ENCODE results near the gene SARNP. TPM values are rescaled to one million over a fixed set of nuclear protein-coding genes. Genes with fewer than 3 reads are reported as not detected.

SARNP gene
- total RNA-seq (2022; extraction: Qiagen RNA extraction): 84.0 to 146 TPM (median 85.8 TPM) in 5 replicates

GRCh38 chr12:55817345-55818139 is at the start of gene SARNP, which contains the start of gene ORMDL2:
Gene SARNP, minus strand, starts transcription at chr12:55817724. Its CDS starts 23 bp downstream, at chr12:55817701.
Gene ORMDL2, plus strand, starts transcription at chr12:55818041. Its CDS starts 959 bp downstream, at chr12:55819000.

GRCh38 chr12:55842681-55843429 is 25.3 kb upstream of the SARNP start, which contains the start of gene MMP19:
Gene MMP19, minus strand, starts transcription at chr12:55842936. Its CDS starts 106 bp downstream, at chr12:55842830.

GRCh38 chr12:55742719-55743405 is 74.7 kb downstream of the SARNP start, which contains the start of gene GDF11:
Gene GDF11, plus strand, starts transcription at chr12:55743122. Its CDS starts 195 bp downstream, at chr12:55743317.

DNA sequence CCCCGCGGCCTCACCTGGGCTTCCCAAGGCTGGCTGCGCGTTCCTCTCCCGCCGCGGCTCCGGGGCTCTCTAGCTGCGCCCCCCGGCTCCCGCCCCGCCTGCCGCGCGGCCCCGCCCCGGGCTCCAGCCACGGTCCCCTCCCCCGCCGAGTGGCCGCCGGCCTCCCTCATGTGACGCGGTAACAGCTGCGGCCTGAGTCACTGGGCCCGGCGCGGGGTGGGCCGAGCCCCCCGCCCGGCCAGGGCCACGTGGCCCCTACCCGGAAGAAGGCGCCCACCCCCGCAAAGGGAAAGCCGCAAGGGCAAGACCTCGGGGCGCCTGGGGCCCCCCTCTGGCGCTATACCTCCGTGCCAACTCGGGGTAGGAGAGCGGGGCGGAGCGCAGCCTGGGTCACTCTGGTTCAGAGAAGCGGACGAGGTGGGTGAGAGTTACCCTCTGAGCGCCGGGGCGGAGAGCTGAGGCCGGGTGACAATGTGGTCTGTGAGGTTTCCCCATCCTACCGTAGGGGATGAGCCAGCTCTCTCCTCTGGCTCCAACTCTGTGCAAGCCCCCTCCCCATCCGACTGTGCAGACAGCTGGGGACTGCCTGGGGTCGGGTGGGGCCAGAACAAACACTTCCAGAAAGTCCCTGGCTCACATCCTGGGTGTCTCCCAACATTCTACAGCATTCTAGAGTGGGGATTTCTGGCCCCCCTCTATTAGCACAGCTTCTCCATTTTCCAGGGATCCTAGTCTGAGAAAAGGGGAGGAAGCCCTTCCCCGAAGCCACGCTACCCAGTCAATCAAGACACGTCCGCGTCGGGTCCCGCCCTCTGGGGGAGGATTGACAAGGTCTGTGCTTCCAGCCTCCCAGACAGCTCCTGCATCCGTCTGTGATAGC is 88.3 kb downstream of the SARNP start, which contains the start of gene CD63:
Gene CD63 (minus strand): TSS at position 71 of the 880 bp plus-strand sequence. CDS start 668 bp downstream, outside the sequence.

DNA sequence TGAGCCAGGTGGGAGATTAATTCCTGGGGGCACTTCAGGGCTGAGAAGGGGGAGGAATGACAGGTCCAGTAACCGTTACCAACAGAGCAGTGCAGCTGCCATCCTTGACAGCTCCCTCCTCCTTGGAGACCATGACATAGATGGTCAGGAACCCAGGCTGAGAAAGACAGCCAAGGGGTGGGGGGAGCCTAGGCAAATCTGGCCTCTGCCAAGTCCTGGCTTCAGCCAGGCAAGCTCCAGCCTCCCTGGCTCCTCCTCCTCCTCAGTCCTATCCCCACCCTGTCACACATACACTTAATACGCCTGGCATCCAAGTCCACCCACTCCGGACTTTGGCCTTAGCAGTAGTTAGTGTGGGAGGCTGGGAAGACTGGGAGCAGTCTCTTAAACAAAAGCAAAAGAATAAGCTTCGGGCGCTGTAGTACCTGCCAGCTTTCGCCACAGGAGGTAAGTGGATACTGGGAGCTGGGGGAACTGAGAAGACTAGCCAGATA is 97.4 kb downstream of the SARNP start, which contains the start of gene RDH5:
Gene RDH5 (plus strand): TSS at position 323 of the 494 bp plus-strand sequence. CDS start 792 bp downstream, outside the sequence.

GRCh38 chr12:55715833-55716581 is 101.5 kb downstream of the SARNP start, which contains the start of gene BLOC1S1:
Gene BLOC1S1, plus strand, starts transcription at chr12:55716046. Its CDS starts 6 bp downstream, at chr12:55716052.

DNA sequence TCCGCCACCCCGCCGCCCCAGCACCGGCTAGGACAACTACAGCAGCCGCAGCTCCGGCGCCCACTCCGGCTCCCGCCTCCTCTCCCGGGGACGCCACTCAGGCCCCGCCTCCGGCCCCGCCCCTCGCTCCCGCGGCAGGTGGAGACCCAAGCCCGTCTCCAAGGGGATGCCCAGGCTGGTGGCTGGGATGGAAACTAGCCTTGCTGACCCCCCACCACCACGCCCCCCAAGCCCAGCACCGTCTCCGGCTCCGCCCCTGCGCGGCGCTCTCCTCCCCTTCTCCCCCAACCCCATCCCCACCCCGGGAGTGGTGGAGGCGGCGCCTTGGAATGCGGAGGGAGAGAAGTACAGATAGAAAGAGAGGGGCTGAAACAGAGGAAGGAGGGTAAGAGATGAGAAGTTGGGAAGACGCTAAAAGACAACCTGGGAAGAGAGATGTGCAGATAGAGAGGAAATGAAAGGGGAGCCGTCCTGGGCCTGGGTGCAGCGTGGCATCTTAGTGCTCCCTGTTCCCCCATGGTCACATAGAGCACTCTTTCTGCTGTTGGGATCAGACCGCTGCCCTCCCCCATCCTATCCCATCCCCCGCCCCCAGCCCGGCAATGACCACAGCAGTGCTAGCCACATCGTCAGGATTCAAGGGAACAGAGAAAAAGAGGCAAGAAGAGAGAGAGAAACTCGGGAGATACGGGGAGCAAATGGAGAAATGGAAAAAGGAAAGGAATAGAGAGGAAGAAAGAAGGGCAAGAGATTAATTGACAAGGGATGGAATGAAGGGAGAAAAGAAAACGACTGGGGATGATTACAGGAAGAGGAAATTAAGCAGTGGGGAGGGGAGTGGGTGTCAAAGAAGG is 109.5 kb downstream of the SARNP start, which contains the start of gene ITGA7:
Gene ITGA7 (minus strand): TSS at position 64 of the 854 bp plus-strand sequence. CDS start 222 bp downstream, outside the sequence.

Other genes with a start within 250 kb of the SARNP start
- not detected in 5 replicates for gene OR2AP1, start 245.3 kb downstream of the SARNP start, total RNA-seq (2022; extraction: Qiagen RNA extraction)
- gene OR10P1, start 180.8 kb downstream of the SARNP start, total RNA-seq (2022; extraction: Qiagen RNA extraction): not detected in 5 replicates
- 0.90 to 1.4 TPM (median 0.98 TPM) in 5 replicates for gene ITGA7, start 109.8 kb downstream of the SARNP start, total RNA-seq (2022; extraction: Qiagen RNA extraction)
- gene BLOC1S1, start 101.7 kb downstream of the SARNP start, total RNA-seq (2022; extraction: Qiagen RNA extraction): 120 to 133 TPM (median 131 TPM) in 5 replicates
- 2.1 to 2.8 TPM (median 2.4 TPM) in 5 replicates for gene RDH5, start 97.3 kb downstream of the SARNP start, total RNA-seq (2022; extraction: Qiagen RNA extraction)
- 655 to 723 TPM (median 684 TPM) in 5 replicates for gene CD63, start 88.7 kb downstream of the SARNP start, total RNA-seq (2022; extraction: Qiagen RNA extraction)
- 2.3 to 4.4 TPM (median 3.9 TPM) in 5 replicates for gene GDF11, start 74.6 kb downstream of the SARNP start, total RNA-seq (2022; extraction: Qiagen RNA extraction)
- gene ORMDL2, start 317 bp upstream of the SARNP start, total RNA-seq (2022; extraction: Qiagen RNA extraction): 79.6 to 103 TPM (median 94.6 TPM) in 5 replicates
- 20.7 to 28.0 TPM (median 25.9 TPM) in 5 replicates for gene DNAJC14, start 11.9 kb upstream of the SARNP start, total RNA-seq (2022; extraction: Qiagen RNA extraction)
- 0.29 to 0.45 TPM (median 0.32 TPM) in 5 replicates for gene MMP19, start 25.2 kb upstream of the SARNP start, total RNA-seq (2022; extraction: Qiagen RNA extraction)
- gene PYM1, start 110.2 kb upstream of the SARNP start, total RNA-seq (2022; extraction: Qiagen RNA extraction): 38.8 to 45.9 TPM (median 41.1 TPM) in 5 replicates
- gene DGKA, start 113.4 kb upstream of the SARNP start, total RNA-seq (2022; extraction: Qiagen RNA extraction): 16.0 to 20.2 TPM (median 19.4 TPM) in 5 replicates
- 0.53 to 1.1 TPM (median 0.67 TPM) in 5 replicates for gene PMEL, start 148.3 kb upstream of the SARNP start, total RNA-seq (2022; extraction: Qiagen RNA extraction)
- 47.2 to 60.1 TPM (median 52.4 TPM) in 5 replicates for gene CDK2, start 149.1 kb upstream of the SARNP start, total RNA-seq (2022; extraction: Qiagen RNA extraction)
- 28.1 to 38.0 TPM (median 35.9 TPM) in 5 replicates for gene RAB5B, start 156.4 kb upstream of the SARNP start, total RNA-seq (2022; extraction: Qiagen RNA extraction)
- 7.2 to 9.5 TPM (median 8.0 TPM) in 5 replicates for gene SUOX, start 179.6 kb upstream of the SARNP start, total RNA-seq (2022; extraction: Qiagen RNA extraction)
- gene IKZF4, start 203.3 kb upstream of the SARNP start, total RNA-seq (2022; extraction: Qiagen RNA extraction): 2.3 to 2.9 TPM (median 2.8 TPM) in 5 replicates
- gene RPS26, start 224.2 kb upstream of the SARNP start, total RNA-seq (2022; extraction: Qiagen RNA extraction): 569 to 686 TPM (median 600 TPM) in 5 replicates

Measured in A549 treated with dexamethasone at 1 μM for 4 hours (cell line).